Smooth muscle cell (in vitro differentiated cells): ENCODE results near the gene STAC2. TPM values are rescaled to one million over a fixed set of nuclear protein-coding genes. Genes with fewer than 3 reads are reported as not detected.
A peak's percentile ranks its signal among the peaks of the same experiment; 100 is the strongest.

Source experiments
- DNase-seq: peaks from one replicate; lab custom pipeline; 2025; ENCODE audit not compliant: unreplicated experiment; lab: John Stamatoyannopoulos, UW
- H2AFZ ChIP-seq: fragments of 200-600 bp; sonication (generic); 2 replicates; pipeline ENCODE4 v1.6.0; 2016; ENCODE audit warnings: antibody characterized with exemption, low read depth, mild to moderate bottlenecking
- H3F3A ChIP-seq: fragments of 200-600 bp; sonication (generic); 2 replicates; pipeline ENCODE4 v1.6.0; 2017; ENCODE audit warnings: antibody characterized with exemption, low read depth
- H3K27ac ChIP-seq: fragments of 200-600 bp; sonication (generic); 2 replicates; pipeline ENCODE4 v1.5.1; 2016; ENCODE audit warnings: low read depth, mild to moderate bottlenecking
- H3K27me3 ChIP-seq: fragments of 200-600 bp; sonication (generic); 2 replicates; pipeline ENCODE4 v1.6.1; 2016; ENCODE audit warnings: low read depth, mild to moderate bottlenecking
- H3K36me3 ChIP-seq: fragments of 200-600 bp; sonication (generic); 2 replicates; pipeline ENCODE4 v1.5.1; 2016; ENCODE audit warnings: low read depth
- H3K4me1 ChIP-seq: fragments of 200-600 bp; sonication (generic); 2 replicates; pipeline ENCODE4 v1.5.1; 2016; ENCODE audit warnings: low read depth
- H3K4me2 ChIP-seq: fragments of 200-600 bp; sonication (generic); 2 replicates; pipeline ENCODE4 v1.6.0; 2016; ENCODE audit warnings: mild to moderate bottlenecking
- H3K4me3 ChIP-seq: fragments of 200-600 bp; sonication (generic); 2 replicates; pipeline ENCODE4 v1.5.1; 2016; ENCODE audit warnings: mild to moderate bottlenecking
- H3K79me2 ChIP-seq: fragments of 200-600 bp; sonication (generic); 2 replicates; pipeline ENCODE4 v1.6.0; 2016; ENCODE audit warnings: low read depth, mild to moderate bottlenecking
- H3K9ac ChIP-seq: fragments of 200-600 bp; sonication (generic); 2 replicates; pipeline ENCODE4 v1.6.0; 2016; ENCODE audit warnings: low read depth
- H3K9me3 ChIP-seq: fragments of 200-600 bp; sonication (generic); replicated peaks from 2 replicates; pipeline ENCODE4 v1.5.1; 2016; ENCODE audit warnings: low read depth
- H4K20me1 ChIP-seq: fragments of 200-600 bp; sonication (generic); 2 replicates; pipeline ENCODE4 v1.6.0; 2016; ENCODE audit warnings: low read depth
- WGBS: methylation state at CpG from one replicate; pipeline ENCODE4 v1.1.7; 2016; ENCODE audit warnings: low lambda C conversion rate; 5-methylcytosine and 5-hydroxymethylcytosine counted together
- polyA plus RNA-seq: library from polyadenylated mRNA; unstranded; fragments of >200 nt; fragmentation: Nextera tagmentation; extraction: Ambion mirVana; gene quantifications from 2 replicates; pipeline ENCODE4 v1.2.1, GENCODE V29; 2016
- total RNA-seq: library from RNA; depleted of rRNA; stranded (reverse); fragments of >200 nt; gene quantifications from 2 replicates; pipeline ENCODE4 v1.2.3, GENCODE V29; 2014
- TF ChIP-seq, protein P1 (sequence below): fragments of 200-600 bp; sonication (generic); IDR thresholded peaks from 2 replicates; pipeline ENCODE4 v1.5.1; 2017; ENCODE audit warnings: borderline replicate concordance, mild to moderate bottlenecking, antibody characterized with exemption; ENCODE audit not compliant: insufficient read depth, poor library complexity, severe bottlenecking

STAC2 gene
- total and polyA plus RNA-seq, 2 experiments from 2014 or later: 0.09 to 0.32 TPM

DNA sequence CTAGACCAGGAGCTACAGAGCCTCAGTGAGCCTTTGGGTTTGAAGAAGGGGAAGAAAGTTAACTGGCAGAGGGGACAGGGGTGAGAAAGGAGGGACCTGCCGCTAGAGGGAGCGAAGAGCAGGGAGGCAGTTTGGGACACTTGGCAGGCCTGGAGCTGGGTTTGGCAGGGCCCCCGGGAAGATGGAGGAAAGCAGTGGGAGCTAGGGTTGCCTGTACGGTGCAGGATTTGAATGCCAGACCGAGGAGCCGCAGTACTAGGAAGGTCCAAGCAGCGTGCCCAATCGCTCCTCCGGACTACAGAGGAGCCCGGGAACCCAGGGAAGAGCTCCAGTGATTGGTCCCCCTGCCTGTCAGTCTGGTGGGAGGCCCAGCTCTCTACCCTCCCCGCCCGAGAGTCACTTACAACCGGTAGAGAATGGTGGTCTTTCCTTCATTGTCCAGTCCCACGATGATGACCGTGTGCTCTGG lies 61.0 kb downstream of the STAC2 start:
- Histone ChIP-seq H3K36me3 (no peaks in the 10 kb centered on the region), H3K4me2 (peak overlapping the region; percentile 97), H4K20me1 (no peaks in the 10 kb centered on the region), H3K27ac (no peak overlapping the region), H3K4me3 (peak overlapping the region; percentile 67), H3K79me2 (no peaks in the 10 kb centered on the region), H3K27me3 (peaks cover 19% of the 10 kb centered on the region), H3F3A (peaks cover 7% of the 10 kb centered on the region), H3K4me1 (peaks cover 4% of the 10 kb centered on the region), H3K9me3 (no peaks in the 10 kb centered on the region), H3K9ac (peak overlapping the region; percentile 43), H2AFZ (peak overlapping the region; percentile 89)
- WGBS: under 1% methylated on average over 15 of the region's 15 CpGs
- TF ChIP-seq, protein P1, sequence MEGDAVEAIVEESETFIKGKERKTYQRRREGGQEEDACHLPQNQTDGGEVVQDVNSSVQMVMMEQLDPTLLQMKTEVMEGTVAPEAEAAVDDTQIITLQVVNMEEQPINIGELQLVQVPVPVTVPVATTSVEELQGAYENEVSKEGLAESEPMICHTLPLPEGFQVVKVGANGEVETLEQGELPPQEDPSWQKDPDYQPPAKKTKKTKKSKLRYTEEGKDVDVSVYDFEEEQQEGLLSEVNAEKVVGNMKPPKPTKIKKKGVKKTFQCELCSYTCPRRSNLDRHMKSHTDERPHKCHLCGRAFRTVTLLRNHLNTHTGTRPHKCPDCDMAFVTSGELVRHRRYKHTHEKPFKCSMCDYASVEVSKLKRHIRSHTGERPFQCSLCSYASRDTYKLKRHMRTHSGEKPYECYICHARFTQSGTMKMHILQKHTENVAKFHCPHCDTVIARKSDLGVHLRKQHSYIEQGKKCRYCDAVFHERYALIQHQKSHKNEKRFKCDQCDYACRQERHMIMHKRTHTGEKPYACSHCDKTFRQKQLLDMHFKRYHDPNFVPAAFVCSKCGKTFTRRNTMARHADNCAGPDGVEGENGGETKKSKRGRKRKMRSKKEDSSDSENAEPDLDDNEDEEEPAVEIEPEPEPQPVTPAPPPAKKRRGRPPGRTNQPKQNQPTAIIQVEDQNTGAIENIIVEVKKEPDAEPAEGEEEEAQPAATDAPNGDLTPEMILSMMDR: peak; percentile 75
- peak; percentile 26 for DNase-seq

DNA sequence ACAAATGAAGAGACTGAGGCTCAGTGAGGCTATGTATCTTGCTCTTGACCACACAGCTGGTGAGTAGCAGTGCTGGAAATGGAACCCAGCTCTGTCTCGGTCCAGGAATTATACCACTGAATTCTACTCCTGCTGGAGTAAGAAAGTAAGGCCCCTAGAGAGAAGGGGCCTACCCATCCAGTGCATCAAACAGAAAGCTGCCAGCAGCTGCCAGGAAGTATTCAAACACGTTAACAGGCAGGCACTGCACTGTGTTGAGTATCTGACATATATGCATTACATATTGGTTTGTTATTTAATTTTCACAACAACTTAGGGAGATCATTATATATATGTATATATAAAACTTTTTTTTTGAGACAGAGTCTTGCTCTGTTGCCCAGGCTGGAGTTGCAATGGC lies 63.8 kb downstream of the STAC2 start:
- TF ChIP-seq, protein P1: no peak
- Histone ChIP-seq H3K4me3 (no peak overlapping the region), H4K20me1 (no peaks in the 10 kb centered on the region), H3K36me3 (no peaks in the 10 kb centered on the region), H3K4me2 (no peak overlapping the region), H3K9ac (no peak overlapping the region), H3K79me2 (no peaks in the 10 kb centered on the region), H3K4me1 (peaks cover 4% of the 10 kb centered on the region), H3K27me3 (peaks cover 19% of the 10 kb centered on the region), H2AFZ (no peak overlapping the region), H3K27ac (no peak overlapping the region), H3K9me3 (no peaks in the 10 kb centered on the region), H3F3A (peaks cover 4% of the 10 kb centered on the region)
- DNase-seq: no peak
- WGBS: 92% methylated on average over 2 of the region's 2 CpGs

Other genes starting within 250 kb of the STAC2 start
- gene PLXDC1, start 74.3 kb downstream of the STAC2 start, total RNA-seq: 11.3 and 17.4 TPM in 2 replicates
- 16.0 and 18.5 TPM in 2 replicates for gene PLXDC1, start 74.3 kb downstream of the STAC2 start, polyA plus RNA-seq
- not detected in 2 replicates for gene ARL5C, start 59.8 kb downstream of the STAC2 start, total RNA-seq
- 0.38 TPM in 1 of 2 replicates, not detected in the other for gene ARL5C, start 59.8 kb downstream of the STAC2 start, polyA plus RNA-seq
- gene CACNB1, start 28.3 kb downstream of the STAC2 start, total RNA-seq: 4.3 and 9.2 TPM in 2 replicates
- gene CACNB1, start 28.3 kb downstream of the STAC2 start, polyA plus RNA-seq: 7.1 and 18.8 TPM in 2 replicates
- 2,264 and 2,675 TPM in 2 replicates for gene RPL19, start 25.7 kb downstream of the STAC2 start, total RNA-seq
- gene RPL19, start 25.7 kb downstream of the STAC2 start, polyA plus RNA-seq: 818 and 934 TPM in 2 replicates
- 13.6 and 19.9 TPM in 2 replicates for gene FBXL20, start 175.7 kb upstream of the STAC2 start, total RNA-seq
- 8.0 and 10.9 TPM in 2 replicates for gene FBXL20, start 175.7 kb upstream of the STAC2 start, polyA plus RNA-seq
- gene MED1, start 225.3 kb upstream of the STAC2 start, total RNA-seq: 20.7 and 25.3 TPM in 2 replicates
- 9.5 and 11.2 TPM in 2 replicates for gene MED1, start 225.3 kb upstream of the STAC2 start, polyA plus RNA-seq
- 31.9 and 37.7 TPM in 2 replicates for gene CDK12, start 235.5 kb upstream of the STAC2 start, total RNA-seq
- gene CDK12, start 235.5 kb upstream of the STAC2 start, polyA plus RNA-seq: 5.8 and 7.1 TPM in 2 replicates